Measurements from ENCODE around the gene CILP.

- no peak for TF ChIP-seq POLR2A (IDR thresholded peaks at IDR 0.05)
- TF ChIP-seq CTCF (IDR thresholded peaks at IDR 0.05) = no peak
- TF ChIP-seq POLR2AphosphoS5 (IDR thresholded peaks at IDR 0.05; ENCODE audit: insufficient read depth in 1 of 2, low read depth in 1 of 2) = no peak
Observed at GRCh38 chr15:65214010-65214409, 2.7 kb upstream of the CILP start.

Measured in vagina (tissue), 2 donors.